Thoracic aorta (tissue), 2 donors: ENCODE data around the gene TNNC1. TPM values are rescaled to one million over a fixed set of nuclear protein-coding genes. Genes with fewer than 3 reads are reported as not detected.

Source experiments
- ATAC-seq: fragments of 150-250 bp; one replicate; pipeline ENCODE4 v1.8.0; 2017; ENCODE audit warnings: low read depth; ENCODE audit not compliant: insufficient number of reproducible peaks, low FRiP score
- DNase-seq: peaks from one replicate; pipeline ENCODE4 v3.0.0-alpha.2; 2020; ENCODE audit warnings: low spot score
- H3K27ac ChIP-seq, 2 donors: fragments of 200-600 bp; sonication (generic); 1 replicate in 1 of 2; 2 replicates in 1 of 2; pipeline ENCODE4 v1.5.1; 2016; ENCODE audit warnings: mild to moderate bottlenecking in 2 of 2, moderate library complexity in 2 of 2
- H3K27me3 ChIP-seq: fragments of 200-600 bp; sonication (generic); replicated peaks from 2 replicates; pipeline ENCODE4 v1.6.0; 2016; ENCODE audit warnings: mild to moderate bottlenecking; ENCODE audit not compliant: insufficient read depth
- H3K36me3 ChIP-seq: fragments of 200-600 bp; sonication (generic); one replicate; pipeline ENCODE4 v1.5.1; 2016
- H3K4me1 ChIP-seq, 2 donors: fragments of 200-600 bp; sonication (generic); 1 replicate in 1 of 2; 2 replicates in 1 of 2; pipeline versions ENCODE4 v1.5.1 to v1.6.0; 2016; ENCODE audit warnings: low read depth in 2 of 2, mild to moderate bottlenecking in 1 of 2; ENCODE audit not compliant: control insufficient read depth in 1 of 2
- H3K4me3 ChIP-seq: fragments of 200-600 bp; sonication (generic); 2 replicates; pipeline ENCODE4 v1.5.1; 2016; ENCODE audit warnings: mild to moderate bottlenecking
- H3K9me3 ChIP-seq: fragments of 200-600 bp; sonication (generic); 2 replicates; pipeline ENCODE4 v1.5.1; 2016
- total RNA-seq, 2 donors: library from RNA; depleted of rRNA; stranded (reverse); fragments of >200 nt; gene quantifications; one replicate each; pipeline versions ENCODE4 v1.1.0 to v1.2.3, GENCODE V29; 2016
- TF ChIP-seq, protein P1 (sequence below): fragments of 200-600 bp; sonication (generic); IDR thresholded peaks from one replicate; pipeline ENCODE4 v1.5.1; 2019; ENCODE audit warnings: antibody characterized with exemption

TNNC1 gene
- total RNA-seq, result 1 to 10 TPM; 1.5 to 3.0 TPM

DNA sequence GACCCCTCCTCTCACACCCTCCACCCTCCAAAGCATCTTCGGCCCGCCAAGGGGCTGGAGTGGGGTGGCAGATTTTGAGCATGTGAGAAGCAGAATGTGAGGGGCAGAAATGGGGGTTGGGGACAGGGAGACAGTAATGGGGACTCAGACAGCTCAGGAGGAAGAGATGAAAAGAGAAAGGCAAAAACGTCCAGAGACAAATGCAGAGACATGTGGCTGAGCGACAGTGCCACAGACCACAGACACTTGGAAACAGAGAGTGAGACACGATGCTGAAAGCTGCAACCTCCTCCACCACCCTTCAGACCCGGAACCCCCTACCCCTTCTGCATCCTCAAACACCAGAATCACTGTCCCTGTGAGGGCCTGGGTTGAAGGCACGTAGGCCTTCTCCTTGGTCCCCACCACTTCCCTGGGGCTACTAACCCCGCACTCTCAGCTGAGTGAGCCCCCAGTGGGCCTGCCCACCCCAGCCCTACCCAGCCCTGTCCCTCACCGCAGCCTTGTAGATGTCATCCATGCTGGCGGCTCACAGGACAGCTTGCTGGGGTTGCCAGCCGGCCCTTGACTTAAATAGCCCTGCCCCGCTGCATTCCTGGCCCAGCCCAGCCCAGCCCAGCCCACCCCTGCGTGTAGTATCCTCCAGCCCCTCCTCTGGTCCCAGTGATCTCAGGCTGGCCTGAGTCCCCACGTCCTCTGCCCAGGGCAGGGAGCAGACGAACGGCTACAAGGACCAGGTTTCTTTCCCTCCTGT lies at the start of gene TNNC1:
TNNC1 (minus strand) TSS at position 546 of the 754 bp plus-strand sequence; CDS start at position 520, 26 bp downstream.
- Histone ChIP-seq H3K4me3 (peak within 1 kb of the TSS; percentile 97), H3K36me3 (peaks cover 9% of the 10 kb centered on the region), H3K9me3 (no peaks in the 10 kb centered on the region), H3K4me1 (peaks cover 16 to 34% of the 10 kb centered on the region in 2 donors), H3K27me3 (no peaks in the 10 kb centered on the region), H3K27ac (peak within 1 kb of the TSS; percentile 94 to 96)
- TF ChIP-seq, protein P1, sequence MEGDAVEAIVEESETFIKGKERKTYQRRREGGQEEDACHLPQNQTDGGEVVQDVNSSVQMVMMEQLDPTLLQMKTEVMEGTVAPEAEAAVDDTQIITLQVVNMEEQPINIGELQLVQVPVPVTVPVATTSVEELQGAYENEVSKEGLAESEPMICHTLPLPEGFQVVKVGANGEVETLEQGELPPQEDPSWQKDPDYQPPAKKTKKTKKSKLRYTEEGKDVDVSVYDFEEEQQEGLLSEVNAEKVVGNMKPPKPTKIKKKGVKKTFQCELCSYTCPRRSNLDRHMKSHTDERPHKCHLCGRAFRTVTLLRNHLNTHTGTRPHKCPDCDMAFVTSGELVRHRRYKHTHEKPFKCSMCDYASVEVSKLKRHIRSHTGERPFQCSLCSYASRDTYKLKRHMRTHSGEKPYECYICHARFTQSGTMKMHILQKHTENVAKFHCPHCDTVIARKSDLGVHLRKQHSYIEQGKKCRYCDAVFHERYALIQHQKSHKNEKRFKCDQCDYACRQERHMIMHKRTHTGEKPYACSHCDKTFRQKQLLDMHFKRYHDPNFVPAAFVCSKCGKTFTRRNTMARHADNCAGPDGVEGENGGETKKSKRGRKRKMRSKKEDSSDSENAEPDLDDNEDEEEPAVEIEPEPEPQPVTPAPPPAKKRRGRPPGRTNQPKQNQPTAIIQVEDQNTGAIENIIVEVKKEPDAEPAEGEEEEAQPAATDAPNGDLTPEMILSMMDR, result no peak
- no peak for DNase-seq
- no peak for ATAC-seq

DNA sequence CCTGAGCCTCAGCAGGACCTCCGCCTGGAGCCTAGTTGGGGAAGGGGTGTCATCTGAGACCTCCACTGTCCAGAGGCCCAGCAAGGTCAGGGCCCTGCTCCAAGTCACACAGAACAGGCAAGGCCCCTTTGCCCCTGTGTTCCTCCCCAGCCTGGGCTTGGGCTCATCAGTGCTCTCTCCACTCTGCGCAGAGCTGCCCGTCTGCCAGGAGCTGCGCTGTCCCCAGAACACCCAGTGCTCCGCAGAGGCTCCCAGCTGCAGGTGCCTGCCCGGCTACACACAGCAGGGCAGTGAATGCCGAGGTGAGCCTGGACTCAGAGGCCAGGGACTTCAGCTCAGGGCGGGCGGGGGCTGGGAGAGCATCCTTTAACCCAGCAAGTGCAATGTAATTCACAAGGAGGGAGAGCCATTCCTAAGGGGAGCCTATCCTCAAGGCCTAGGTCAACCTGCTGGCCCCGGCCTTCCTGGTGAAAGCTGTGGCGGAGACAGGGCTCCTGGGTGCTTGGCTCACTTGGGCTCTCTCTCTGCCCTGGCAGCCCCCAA lies 49.0 kb upstream of the TNNC1 start:
- ATAC-seq (no peak), DNase-seq (no peak)
- H3K27ac ChIP-seq, result no peak overlapping the region
- H3K4me1 ChIP-seq, result no peaks in the 10 kb centered on the region
- H3K36me3 ChIP-seq, result no peaks in the 10 kb centered on the region
- TF ChIP-seq, protein P1, result no peak
- no peaks in the 10 kb centered on the region for H3K9me3 ChIP-seq
- H3K4me3 ChIP-seq, result no peak overlapping the region
- H3K27me3 ChIP-seq, result no peaks in the 10 kb centered on the region

DNA sequence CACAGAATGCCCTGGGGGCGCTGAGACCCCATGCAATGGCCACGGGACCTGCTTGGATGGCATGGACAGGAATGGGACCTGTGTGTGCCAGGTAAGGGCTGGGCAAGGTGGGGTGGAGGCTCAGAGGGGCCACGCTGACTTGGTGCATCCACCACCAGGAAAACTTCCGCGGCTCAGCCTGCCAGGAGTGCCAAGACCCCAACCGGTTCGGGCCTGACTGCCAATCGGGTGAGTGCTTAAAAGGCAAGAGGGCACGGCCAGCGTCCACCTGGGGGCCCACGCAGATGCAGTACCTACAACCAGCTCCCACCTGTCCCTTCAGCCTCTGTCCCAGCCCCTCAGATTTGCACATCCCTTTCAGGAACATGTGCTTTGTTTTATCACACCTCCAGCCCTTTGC lies 48.2 kb upstream of the TNNC1 start:
- DNase-seq (no peak), ATAC-seq (no peak)
- H3K27ac ChIP-seq, result no peak overlapping the region
- no peaks in the 10 kb centered on the region for H3K4me1 ChIP-seq
- TF ChIP-seq, protein P1, result no peak
- H3K36me3 ChIP-seq, result no peaks in the 10 kb centered on the region
- H3K9me3 ChIP-seq, result no peaks in the 10 kb centered on the region
- H3K27me3 ChIP-seq, result no peaks in the 10 kb centered on the region
- H3K4me3 ChIP-seq, result no peak overlapping the region

DNA sequence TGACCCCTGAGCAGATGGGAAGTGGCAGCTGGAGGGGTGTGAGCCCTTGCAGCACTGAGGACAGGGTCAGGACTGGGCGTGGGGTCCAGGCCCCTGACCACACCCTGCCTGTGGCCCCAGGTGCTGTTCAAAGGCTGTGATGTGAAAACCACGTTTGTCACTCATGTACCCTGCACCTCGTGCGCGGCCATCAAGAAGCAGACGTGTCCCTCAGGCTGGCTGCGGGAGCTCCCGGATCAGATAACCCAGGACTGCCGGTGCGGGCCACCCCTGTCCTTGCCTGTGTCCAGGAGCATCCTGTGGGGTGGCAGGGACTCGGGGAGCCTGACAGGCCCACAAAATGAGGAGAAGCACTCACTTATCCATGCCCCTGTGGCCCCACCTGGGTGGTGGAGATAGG lies 47.2 kb upstream of the TNNC1 start:
- Histone ChIP-seq H3K4me1 (no peaks in the 10 kb centered on the region), H3K36me3 (no peaks in the 10 kb centered on the region), H3K4me3 (no peak overlapping the region), H3K27ac (no peak overlapping the region), H3K9me3 (no peaks in the 10 kb centered on the region), H3K27me3 (no peaks in the 10 kb centered on the region)
- TF ChIP-seq, protein P1, result no peak
- DNase-seq (no peak), ATAC-seq (no peak)

DNA sequence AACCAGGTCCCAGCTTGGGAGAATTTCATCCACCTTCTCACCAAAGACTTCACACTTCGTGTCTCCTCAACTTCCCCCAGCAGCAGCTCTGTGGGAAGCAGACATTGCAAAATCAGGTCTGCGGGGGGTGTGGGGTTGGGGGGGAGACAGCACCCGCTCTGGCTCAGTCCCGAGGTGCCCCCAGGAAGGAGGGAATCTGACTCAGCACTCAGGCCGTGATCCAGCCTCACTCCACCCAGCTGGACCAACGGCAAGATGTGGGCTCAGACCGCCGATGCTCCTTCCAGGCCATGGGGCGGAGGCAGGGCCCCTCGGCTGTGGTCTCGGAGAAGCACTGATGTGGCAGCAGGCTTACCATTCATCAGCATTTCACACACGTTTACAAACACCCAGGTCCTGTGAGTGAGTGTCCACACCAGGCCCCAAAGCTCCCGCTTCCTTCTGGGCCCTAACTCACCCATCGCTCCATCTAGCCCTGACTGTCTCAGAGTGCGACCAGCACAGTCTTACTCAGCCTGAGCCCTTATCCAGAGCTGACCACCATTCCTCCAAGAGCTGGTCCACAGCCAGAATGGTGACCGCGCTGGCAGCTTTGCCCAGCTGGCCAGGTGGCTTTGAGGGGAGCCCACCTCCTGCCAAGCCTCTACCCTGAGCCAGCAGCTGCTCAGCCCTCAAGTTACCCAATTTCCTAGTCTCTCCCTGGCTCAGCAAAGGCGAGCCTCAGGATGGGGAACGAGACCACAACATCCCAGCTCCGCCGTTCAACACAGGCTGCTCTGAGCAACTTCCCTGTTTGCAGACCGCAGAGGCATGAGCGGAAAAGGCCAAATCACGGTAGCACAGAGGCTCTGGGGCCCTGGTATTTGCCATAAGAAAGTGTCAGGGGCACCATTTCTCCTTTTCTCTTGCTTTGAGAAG lies 44.6 kb upstream of the TNNC1 start:
- ATAC-seq, result no peak
- H3K4me3 ChIP-seq, result no peak overlapping the region
- TF ChIP-seq, protein P1, result no peak
- H3K36me3 ChIP-seq, result no peaks in the 10 kb centered on the region
- H3K4me1 ChIP-seq, result peaks cover 0 to 6% of the 10 kb centered on the region in 2 donors
- H3K27ac ChIP-seq, result no peak overlapping the region
- no peak for DNase-seq
- H3K9me3 ChIP-seq, result no peaks in the 10 kb centered on the region
- no peaks in the 10 kb centered on the region for H3K27me3 ChIP-seq
